D721Med (cell line): Measurements from ENCODE around the gene EID3.
"Not testable (repeated sequence)": the region's sequence is repeated elsewhere in the genome, so short reads cannot be mapped to it uniquely, and the experiment has no call there.

Experiments used
- DNase-seq: peaks from one replicate; pipeline ENCODE4 v3.0.0; 2011; ENCODE audit warnings: low spot score; ENCODE audit not compliant: insufficient read length
- FAIRE-seq: peaks from 2 replicates; lab custom pipeline; 2011; peaks lifted over from hg19 to GRCh38; lab: Jason Lieb, UNC
- TF ChIP-seq, protein P1 (sequence below): IDR thresholded peaks from 2 replicates; pipeline ENCODE4 v1.5.1; 2012; ENCODE audit warnings: mild to moderate bottlenecking, control low read depth; ENCODE audit not compliant: insufficient read depth; ENCODE audit errors: missing control alignments

The EID3 gene

GRCh38 chr12:104303538-104304151 is at the start of gene EID3:
EID3 (plus strand) TSS chr12:104303739; CDS start chr12:104303935, 196 bp downstream.
- TF ChIP-seq, protein P1, sequence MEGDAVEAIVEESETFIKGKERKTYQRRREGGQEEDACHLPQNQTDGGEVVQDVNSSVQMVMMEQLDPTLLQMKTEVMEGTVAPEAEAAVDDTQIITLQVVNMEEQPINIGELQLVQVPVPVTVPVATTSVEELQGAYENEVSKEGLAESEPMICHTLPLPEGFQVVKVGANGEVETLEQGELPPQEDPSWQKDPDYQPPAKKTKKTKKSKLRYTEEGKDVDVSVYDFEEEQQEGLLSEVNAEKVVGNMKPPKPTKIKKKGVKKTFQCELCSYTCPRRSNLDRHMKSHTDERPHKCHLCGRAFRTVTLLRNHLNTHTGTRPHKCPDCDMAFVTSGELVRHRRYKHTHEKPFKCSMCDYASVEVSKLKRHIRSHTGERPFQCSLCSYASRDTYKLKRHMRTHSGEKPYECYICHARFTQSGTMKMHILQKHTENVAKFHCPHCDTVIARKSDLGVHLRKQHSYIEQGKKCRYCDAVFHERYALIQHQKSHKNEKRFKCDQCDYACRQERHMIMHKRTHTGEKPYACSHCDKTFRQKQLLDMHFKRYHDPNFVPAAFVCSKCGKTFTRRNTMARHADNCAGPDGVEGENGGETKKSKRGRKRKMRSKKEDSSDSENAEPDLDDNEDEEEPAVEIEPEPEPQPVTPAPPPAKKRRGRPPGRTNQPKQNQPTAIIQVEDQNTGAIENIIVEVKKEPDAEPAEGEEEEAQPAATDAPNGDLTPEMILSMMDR: no peak
- DNase-seq (no peak), FAIRE-seq (no peak)

DNA sequence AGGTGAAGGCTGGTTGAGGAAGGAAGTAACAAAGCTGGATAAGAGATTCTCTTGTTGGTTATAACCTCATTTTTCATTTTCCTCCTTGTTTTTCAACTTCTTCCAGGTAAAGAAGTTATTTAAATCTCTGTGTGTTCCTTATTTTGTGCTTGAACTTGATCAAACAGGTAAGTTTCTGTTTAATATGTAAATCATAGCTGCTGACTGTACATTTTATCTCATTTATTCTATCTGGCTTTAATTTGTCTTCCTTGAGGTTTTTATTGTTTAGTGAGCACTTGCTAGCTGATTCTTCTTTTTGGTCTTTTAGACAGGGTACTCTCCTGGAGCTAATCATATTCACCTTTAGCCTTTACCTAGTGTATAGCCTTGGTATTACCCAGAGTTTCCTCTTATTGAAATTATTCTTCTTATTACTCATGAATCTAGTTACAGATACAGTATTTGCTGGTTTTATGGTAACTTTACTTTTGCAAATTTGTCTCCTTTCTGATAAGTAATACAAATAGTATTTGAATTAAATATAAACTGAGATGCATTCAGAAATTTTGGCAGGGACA is 45.5 kb upstream of the EID3 start:
- FAIRE-seq: no peak
- no peak for DNase-seq
- TF ChIP-seq, protein P1: no peak

DNA sequence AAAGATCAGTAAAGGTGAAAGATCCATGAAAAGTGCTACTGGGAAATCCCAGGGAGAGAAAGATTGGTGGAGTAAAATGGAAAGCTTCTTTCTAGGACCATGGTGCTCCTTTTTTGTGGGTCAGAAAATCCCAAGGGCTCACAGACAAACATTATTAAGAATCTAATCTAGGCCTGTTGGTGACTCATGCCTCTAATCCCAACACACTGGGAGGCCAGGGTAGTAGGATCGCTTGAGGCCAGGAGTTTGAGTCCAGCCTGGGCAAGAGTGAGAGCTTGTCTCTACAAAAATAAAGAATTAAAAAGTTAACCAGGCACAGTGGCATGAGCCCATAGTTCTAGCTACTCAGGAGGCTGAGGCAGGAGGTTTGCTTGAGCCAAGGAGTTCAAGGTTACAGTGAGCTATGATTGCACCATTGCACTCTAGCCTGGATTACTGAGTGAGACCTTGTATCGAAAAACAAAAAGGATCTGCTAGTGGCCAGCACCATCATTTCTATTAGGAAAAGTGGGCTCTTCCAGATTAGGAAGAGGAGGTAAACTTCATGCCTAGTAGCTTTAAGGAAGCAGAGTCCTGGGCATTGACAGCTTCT is 45.0 kb upstream of the EID3 start:
- DNase-seq: no peak
- TF ChIP-seq, protein P1: no peak
- FAIRE-seq: no peak

GRCh38 chr12:104263026-104263425 is 40.5 kb upstream of the EID3 start:
- DNase-seq: no peak
- TF ChIP-seq, protein P1: no peak
- FAIRE-seq: no peak

DNA sequence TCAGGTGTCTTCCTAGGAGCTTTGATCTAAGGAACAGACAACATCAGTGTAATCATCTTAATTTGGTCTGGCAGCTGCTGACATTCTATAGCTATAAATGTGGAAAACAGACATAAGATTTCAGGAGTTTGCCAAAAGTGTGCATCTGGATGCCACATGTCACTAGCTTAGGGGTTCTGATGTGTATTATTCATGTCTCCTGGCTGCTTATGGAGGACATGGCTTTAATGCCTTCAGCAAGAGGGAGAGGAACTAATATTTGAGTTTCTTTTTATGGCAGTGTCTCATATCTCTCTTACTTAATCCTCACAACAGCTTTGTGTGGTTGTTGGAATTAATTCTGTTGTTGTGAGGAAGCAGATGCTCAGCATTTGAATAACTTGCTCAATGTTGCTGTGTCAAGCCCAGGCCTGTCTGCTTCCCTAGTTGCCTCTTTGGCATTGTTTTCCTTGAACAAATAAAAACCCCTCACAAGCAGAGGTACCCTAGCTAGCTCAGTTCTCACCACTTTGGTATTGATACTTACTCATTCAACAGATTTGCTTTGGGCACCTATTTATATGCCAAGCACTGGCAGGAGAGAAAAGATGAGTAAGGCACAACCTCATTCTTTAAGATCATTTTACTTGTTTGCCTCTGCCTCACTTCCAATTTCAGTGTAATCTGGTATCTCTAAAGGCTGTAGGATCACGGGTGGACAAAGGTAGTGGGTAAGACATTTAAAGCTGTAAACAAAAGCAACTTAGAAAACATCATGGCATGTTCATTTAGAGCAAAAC is 39.8 kb upstream of the EID3 start:
- FAIRE-seq (no peak), DNase-seq (no peak)
- TF ChIP-seq, protein P1: no peak

- not testable (repeated sequence) for DNase-seq, FAIRE-seq
Observed at GRCh38 chr12:104265436-104265835, 38.1 kb upstream of the EID3 start.

DNA sequence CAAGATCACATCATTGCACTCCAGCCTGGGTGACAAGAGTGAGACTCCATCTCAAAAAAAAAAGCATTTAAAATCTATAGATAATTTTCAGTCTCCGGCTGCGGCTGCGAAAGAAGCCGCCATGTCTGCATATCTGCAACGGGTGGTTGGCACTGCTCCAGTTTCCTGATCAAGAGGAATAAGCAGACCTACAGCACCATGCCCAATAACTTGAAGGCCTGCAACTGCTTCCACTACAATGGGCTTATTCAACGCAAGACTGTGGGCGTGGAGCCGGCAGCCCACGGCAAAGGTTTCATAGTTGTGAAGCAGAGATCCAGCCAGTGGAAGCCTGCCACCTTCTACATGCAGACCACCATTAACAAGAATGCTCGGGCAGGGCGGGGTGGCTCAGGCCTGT is 30.6 kb upstream of the EID3 start:
- TF ChIP-seq, protein P1: no peak
- no peak for FAIRE-seq
- no peak for DNase-seq
